GM21360 (cell line): Measurements from ENCODE around the gene MDH1B.
"Not testable (repeated sequence)": the region's sequence is repeated elsewhere in the genome, so short reads cannot be mapped to it uniquely, and the experiment has no call there.

Experiments
- ATAC-seq: cut with Tn5 transposase; IDR thresholded peaks from one replicate; pipeline ENCODE4 v1.9.1; 2021; ENCODE audit warnings: mild to moderate bottlenecking, moderate library complexity; ENCODE audit not compliant: unreplicated experiment

MDH1B gene

DNA sequence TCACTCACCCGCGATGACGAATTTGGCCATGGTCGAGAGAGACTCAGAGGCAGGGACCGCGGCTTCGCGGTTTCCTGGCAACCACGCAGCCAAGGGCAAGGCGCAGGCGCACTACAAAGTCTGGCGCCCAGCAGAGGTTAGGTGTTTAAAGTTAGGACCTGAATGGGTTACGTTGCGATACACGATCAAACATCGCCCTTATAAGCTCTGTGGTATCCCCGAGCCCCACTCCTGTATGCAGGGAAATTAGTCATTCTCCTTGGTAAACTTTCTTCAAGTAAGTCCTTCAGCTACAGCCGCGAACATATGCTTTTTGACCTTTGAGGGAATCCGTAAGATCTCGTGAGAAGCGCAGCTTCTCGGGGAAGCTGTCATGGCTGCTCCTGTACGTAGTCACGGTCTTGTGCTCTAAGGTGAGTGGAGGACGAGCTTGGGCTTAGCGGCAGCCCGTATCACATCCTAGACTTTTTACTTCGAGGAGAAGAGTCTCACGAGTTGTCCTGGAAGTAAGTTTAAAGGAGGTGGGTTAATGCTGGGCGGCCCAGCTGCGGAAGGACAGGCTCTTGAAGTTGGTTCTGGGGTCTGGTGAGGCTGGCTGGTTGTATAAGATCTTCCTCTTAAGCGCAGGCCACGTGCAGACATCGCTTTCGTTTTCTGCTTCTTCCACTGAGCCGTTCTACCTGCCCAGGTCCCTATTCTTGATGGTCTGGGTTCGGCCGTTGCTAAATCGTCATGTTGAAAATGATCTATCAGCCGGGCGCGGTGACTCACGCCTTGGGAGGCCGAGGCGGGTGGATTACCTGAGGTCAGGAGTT is at the start of gene MDH1B, which contains the start of gene FASTKD2:
Gene MDH1B (minus strand): TSS at position 87 of the 815 bp plus-strand sequence. CDS start 57 bp downstream, at position 30.
Gene FASTKD2 (plus strand): TSS at position 365 of the 815 bp plus-strand sequence. CDS start 1,088 bp downstream, outside the sequence.
- ATAC-seq, result peak; percentile 90

DNA sequence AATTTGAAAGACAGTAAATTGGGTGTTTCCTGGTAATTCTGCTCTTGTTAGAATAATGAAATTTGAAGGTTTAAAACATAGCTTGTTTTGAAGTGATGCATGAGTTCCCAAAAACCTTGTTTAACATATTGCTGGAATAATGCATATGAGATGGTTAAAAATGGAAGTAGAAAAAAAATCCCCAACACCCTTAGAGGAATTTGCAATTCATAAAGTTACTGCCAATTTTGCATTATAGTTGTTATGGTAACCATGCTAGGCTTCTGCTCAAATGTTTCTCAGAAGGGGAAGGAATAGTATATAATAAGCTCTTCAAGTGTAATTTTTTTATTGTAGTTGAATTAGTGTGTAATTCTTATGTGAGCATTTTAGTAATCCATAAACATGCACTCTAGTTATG is 49.4 kb upstream of the MDH1B start:
- ATAC-seq, result no peak

DNA sequence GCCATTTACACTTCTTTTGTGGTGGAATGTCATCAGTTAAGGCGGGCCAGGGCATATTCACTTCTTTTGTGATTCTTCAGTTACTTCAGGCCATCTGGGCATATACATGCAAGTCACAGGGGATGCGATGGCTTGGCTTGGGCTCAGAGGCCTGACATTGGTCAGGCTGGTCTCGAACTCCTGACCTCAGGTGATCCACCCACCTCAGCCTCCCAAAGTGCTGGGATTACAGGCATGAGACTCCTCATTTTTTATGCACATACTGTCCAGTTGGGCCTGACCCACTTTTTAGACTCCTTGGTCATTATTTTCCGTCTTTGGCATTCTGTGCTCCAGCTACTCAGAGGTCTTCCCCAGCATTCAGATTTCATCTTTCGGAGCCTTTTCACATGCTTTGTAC is 47.3 kb upstream of the MDH1B start:
- not testable (repeated sequence) for ATAC-seq

DNA sequence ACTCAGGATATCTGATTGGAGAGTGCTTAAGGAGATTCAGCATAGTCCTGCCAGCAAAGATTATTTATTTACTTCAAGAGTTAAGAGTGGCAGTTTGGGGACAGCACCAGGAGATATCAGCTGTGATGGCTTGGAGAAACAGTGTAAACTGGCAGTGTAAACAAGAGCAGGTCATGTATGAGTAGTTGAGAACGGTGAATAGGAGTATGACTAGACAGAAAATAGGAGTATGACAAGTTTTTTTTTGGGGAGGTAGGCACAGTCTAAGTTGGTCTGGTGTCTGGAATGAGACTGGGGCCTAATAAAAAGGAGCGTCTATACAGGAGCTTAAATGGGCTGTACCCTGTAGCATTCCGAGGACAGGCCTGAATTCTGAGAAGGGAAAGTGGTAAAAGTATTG is 42.5 kb upstream of the MDH1B start:
- ATAC-seq, result not testable (repeated sequence)

DNA sequence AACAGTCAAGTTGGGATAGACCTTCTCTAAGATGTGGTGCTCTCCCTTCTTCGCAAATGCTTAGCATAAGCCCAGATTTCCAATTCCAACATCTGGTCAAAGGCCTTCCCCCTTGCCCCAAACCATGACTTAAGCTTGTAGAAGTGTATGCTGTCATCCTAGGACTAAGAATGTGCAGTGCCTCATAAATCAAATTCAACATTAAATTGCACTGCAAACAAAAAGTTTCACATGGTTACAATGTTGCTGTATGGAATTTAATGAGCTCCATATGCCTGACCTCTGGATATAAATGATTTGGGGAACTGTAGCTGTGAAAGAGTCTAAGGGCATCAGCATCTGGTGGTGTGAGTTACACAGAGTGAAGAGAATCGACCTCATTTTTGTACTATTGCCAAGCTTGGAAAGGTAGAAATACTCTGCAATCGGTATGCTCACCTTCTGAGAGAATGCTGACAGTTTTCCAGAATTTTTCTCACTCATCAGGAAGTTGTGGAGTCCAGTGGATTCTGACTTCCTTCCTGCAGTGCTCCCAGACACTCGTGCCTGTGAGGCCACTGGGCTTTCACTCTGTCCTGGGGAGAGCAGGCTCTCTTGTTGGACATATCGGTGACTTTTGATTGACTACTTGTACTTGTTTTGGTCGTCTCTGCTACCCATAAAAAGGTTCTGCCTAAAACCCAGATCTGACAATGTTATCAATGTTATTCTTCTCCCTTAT is 40.9 kb upstream of the MDH1B start:
- no peak for ATAC-seq

DNA sequence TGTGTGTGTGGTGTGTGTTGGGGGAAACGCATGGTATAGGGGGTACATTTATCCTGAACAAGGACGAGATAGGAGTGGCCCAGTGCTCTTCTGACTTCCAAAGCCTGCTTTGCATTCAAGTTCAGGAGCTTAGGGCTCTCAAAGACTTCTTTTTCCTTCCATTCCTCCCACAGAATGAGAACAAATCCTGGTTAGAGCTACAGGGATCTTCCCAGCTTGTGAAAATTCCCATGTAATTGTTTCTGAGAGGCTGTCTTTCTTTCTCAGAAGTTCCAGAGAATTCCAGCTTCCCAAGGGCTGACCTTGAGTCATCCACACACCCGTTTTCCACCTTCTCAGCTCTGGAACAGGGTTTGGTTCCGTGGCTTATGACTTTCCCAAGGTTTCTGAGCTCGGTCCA is 39.2 kb upstream of the MDH1B start:
- ATAC-seq, result no peak

DNA sequence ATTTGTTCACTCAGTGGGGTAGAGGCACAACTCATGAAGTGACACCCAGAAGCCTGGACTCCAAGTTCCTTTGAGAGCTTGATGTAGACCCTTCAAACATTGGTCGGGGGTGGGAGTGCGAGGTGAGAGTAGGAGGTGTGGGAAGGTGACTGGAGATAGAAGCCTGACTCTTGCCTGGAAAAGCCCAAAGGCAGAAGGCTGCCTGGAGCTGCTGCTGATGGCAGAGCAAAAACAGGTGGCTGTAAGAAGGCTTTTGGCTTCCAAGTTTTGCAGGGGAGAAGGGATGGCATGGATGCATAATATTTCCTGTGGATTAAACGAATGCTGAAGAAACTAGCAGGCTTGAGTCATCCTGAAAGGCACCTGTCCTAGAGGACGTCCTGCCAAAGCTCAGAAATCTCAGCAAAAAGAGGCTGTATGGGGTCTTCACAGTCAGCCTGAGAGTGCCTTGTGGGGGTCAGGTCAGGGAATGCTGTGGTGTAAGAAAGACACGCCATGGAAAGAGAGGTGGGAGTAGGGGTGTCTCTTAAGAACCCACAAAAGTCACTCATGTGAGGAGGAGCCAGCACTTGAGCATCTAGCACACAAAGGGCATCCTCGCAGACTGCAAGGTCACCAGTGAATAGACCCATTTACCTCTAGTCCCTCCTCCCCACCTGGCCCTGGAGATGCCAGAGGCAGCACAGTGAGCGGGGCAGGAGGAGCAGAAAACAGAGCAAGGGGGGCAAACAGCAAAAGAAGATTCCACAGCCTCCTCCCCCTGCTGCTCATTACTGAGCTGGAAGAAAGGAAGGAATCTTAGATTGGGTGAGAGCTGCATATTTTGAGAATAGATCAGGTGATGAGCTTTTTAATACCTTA is 37.8 kb upstream of the MDH1B start:
- no peak for ATAC-seq

DNA sequence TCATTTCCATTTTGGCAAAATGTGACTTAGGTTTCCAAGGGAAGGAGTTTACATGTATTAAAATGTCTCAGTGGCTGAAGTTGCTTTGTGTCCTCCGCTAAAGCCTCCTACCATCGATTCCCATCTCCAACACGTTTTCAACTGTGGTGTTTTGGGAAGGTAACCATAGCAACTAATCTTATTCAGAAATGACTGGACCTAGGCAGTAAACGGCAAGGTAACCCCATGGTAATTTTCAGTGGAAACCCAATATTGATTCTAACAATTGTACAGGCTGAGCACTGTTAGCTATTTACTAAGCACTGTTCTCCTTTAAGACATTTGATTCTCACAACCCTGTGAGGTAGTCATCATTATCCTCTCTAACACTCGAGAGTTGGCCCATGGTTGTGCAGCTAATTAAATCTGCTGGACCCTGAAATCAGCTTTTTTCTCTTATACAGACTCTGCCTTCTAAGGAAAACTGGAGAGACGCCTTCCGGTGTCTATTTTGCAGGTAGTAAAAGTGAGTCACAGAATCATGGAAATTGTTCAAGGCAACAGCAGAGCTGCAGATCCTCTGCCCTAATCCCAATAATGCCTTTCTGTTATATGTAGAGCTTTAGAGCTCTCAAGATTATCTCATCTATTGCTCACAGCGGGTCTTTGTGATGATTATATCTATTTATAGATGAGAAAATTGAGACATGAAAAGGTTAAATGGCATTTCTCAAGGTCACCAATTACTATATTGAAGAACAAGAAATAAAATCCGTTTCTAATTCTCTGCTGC is 36.5 kb upstream of the MDH1B start:
- no peak for ATAC-seq

DNA sequence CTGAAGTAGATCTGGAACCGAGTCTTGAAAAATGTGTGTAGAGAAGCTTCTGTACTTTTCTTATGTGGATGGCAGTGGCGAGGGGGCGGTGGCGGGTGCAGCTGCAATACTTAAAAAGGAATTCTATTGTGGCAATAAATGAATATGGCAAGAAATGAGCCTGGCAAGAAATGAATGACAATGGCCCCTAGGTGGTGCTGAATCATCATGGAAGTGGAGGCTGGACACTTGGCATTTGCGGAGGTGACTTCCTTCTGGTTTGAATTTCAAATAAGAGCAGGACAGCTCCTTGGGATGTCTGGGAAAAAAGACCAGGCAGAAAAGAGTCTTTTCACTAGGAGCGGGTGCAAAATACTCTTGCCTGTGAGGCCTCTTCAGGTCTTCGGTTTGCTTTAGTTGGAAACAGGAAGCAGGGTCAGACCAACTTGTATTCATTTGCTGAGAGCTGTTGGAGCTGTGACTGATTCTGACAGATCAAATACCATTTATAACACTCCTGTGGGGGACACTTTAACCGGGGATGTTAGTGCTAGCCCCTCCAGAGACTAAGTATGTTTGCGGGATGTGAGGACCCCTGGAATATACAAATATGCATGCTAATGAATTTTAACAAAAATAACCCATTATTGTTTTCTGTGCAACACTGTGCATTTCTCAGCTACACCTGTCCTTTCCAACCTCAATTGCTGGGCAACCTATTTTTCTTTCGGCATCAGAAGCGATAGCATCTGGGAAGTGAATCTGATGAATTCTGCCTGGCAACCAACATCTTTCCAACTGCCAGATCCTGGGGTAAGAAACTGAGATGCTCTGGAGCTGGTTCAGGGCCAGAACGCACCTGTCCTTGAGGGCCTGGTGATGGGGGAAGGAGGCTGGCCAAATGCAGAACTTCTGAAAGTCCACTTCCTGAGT is 35.6 kb upstream of the MDH1B start:
- peak; percentile 54 for ATAC-seq

DNA sequence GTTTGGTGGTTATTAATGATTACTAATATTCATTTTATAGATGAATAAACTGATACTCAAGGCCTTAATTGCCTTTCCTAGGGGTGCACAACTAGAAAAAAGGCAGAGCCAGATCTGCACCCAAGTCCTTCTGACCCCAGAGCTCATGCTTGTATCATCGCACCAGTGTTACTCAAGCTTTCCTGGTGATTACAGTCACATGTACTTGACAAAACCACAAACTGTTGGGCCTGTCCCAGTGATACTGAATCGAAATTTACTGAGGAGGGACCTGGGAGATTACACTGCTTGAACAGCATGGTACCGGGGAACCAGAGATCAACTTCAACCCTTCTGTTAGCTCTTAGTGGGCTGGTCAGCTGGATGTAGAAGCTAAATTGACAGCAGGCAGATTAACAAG is 34.0 kb upstream of the MDH1B start:
- ATAC-seq, result no peak

DNA sequence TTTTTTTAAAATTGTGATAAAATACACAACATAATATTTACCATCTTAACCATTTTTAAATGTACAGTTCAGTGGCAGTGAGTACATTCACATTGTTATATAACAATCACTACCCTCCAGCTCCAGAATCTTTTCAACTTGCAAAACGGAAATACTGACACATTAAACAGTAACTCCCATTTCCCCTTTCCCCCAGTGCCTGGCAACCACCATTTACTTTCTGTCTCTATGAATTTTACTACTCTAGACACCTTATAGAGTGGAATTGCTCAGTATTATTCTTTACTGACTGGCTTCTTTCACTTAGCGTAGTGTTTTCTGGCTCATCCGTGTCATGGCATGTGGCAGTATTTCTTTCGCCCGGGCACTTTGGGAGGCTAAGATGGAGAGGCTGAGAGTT is 32.9 kb upstream of the MDH1B start:
- ATAC-seq, result no peak

DNA sequence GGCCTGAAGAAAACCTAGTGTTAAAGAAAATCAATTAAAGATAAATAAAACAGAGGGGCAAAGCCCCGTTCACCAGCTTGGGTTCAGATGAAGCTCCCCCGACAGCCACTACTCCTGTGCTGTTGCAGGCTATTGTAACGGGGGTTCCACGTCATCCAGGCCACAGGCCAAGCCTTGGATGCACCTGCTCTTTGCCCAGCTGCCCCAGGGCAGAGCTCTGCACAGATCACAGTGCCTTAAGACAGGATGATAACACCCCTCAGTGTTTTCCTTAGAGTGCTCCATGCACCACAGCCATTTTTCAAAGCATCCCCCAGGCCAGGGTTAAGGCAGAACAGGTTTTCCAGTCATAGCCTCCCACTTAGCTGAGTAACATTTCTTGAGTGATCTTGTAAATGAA is 32.2 kb upstream of the MDH1B start:
- no peak for ATAC-seq

DNA sequence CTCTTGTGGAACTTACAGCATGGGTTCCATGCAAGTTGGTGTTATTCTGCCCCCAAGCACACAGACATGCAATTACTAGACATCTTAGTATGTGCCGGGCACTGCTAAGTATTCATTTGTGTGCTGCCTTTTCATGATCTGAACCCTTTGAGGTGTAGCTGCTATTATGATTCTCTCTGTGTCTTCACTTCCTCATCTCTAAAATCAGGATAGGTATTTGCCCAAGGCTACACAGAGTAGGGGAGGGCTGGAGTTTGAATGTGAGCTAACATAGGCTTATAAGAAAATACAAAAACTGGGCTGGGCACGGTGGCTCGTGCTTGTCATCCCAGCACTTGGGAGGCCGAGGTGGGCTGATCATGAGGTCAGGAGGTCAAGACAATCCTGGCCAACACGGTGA is 27.5 kb upstream of the MDH1B start:
- ATAC-seq, result no peak

DNA sequence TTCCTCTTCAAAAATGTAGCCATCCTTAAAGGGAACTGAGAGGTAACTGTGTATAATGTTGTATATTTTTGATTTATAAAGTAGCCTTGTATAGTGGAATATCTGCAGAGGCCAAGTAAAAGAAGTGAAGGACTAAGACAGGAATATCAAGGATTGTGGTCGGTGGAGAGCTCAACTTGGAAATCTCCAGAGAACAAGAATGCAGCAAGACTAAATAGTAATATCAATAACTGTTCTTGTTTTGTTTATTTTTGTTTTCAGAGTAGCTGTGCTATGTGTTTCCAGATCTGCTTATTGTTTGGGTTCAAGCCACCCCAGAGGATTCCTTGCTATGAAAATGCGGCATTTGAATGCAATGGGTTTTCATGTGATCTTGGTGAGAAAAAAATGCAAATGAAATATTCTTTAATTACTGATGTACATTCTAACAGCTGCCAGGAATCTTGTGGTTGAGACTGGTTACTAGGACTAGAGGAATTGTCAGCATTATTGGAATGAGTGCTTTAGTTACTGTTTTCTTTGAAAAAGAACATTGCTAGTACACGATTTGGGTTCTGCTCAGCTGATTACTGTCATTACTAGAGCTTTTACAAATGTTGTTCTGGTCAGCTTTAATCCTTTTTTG is 25.3 kb upstream of the MDH1B start:
- no peak for ATAC-seq

DNA sequence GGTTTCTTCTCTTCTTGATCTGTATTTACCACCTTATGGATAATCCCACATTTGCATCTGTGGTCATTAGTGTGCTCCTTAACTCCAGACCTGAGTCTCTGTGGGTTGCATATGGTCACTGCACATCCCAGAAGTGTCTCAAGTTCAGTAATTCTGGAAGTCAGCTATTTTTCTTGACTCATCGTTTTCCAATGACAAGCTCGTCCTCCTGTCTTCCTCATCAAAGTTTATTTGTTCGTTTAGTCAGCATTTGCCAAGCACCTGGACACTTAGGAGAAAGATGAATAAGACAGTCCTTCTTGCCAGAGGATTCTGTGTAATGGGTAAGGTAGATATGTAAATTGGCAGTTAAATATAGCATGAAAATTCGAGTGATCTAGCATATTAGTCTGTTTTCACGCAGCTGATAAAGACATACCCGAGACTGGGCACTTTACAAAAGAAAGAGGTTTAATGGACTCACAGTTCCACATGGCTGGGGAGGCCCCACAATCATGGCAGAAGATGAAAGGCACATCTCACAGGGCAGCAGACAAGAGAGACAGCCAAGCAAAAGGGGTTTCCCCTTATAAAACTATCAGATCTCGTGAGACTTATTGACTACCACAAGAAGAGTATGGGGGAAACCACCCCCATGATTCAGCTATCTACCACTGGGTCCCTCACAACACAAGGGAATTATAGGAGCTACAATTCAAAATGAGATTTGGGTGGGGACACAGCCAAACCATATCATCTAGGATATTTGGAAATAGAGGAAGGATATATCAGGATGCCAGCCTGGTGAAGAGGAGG is 19.6 kb upstream of the MDH1B start:
- ATAC-seq, result no peak

DNA sequence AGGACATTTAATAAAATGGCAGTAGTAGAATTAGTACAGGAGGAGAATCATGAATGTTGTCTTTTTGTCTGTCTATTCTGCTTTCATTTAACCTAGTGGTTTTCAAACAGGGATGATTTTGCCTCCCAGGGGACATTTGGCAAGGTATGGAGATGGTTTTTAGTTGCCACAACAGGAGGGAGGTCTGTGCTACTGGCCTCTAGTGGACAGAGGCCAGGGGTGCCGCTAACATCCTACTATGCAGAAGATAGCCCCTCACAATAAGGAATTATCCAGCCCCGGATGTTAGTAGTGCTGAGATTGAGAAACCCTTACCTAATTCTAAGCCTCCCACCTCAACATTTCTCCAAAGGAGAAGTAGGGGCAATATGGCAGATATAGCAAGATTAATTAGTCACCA is 18.6 kb upstream of the MDH1B start:
- ATAC-seq, result no peak

DNA sequence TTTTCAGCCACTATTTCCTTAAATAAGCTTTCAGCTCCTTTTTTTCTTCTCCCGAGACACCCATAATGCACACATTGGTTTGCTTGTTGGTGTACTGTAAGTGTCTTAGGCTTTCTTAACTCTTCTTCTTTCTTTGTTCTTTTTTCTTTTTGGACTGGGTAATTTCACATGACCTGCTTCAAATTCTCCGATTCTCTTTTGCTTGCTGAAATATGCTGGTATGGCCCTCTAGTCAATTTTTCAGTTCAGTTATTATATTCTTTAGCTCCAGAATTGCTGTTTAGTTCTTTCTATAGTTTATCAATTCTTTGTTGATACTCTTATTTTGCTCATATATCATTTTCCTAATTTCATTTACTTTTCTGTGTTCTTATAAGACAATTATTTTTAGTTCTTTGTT is 15.5 kb upstream of the MDH1B start:
- ATAC-seq, result no peak

DNA sequence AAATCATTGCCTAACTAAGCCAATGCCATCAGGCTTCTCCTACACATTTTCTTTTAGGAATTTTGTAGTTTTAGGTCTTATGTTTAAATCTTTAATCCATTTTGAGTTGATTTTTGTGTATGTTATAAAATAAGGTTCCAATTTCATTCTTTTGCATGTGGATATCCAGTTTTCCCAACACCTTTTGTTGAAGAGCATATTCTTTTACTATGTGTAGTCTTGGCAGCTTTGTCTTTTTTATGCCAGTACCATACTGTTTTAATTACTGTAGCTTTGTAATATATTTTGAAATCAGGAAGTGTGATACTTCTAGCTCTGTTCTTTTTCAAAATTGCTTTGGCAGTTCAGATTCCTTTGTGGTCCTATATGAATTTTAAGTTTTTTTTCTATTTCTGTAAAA is 11.3 kb upstream of the MDH1B start:
- ATAC-seq, result no peak
